ENCODE data around the gene IRF9.

Gene IRF9, protein sequence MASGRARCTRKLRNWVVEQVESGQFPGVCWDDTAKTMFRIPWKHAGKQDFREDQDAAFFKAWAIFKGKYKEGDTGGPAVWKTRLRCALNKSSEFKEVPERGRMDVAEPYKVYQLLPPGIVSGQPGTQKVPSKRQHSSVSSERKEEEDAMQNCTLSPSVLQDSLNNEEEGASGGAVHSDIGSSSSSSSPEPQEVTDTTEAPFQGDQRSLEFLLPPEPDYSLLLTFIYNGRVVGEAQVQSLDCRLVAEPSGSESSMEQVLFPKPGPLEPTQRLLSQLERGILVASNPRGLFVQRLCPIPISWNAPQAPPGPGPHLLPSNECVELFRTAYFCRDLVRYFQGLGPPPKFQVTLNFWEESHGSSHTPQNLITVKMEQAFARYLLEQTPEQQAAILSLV
- 60.8 to 78.8 reads per million in 2 donors for total RNA-seq

DNA sequence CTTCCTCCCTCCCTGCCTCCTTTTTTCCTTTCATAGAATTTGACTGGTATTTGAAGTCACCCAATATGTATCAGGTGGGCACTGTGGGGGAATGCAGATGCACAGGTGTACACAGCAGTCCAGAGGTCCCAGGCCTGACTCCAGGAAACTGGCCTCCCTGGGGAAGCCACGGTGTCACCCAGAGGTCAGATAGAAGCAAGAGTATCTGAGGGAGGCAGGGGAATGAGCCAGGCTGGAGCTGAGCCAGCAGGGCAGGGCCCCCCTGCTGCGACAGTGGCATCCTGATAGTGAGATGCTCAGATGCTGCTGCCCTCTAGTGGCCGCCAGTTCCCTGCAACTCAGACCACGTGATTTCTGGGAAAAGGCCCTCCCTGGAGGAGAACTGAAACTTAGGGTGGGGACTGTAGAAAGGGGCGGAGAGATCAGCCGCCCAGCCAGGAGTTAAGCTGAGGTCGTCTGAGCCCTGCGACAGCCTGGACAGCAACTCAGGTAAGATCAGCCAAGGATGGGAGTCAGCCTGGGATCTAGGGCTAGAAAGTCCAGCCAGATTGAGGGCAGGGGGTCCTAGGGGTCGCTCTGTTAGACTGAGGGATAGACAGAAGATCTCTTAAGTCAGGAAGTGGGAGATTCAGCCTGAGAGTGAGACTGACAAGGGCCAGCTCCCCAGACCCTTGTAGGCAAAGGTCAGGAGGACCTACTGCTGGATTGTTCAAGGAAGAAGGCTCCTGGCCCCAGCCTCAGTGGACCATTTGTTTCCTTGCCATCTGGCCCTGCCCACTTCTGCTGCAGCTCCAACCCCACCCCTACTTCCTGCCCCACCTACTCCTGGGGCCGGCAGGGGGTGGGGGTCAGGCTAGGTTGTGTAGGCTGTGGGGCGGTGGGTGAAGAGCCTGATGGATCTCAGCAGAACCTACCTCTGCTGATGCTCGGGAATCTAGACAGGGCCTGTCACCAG is at the start of gene IRF9:
TSS of gene IRF9 (plus strand) at position 416 of the 955 bp plus-strand sequence. CDS start 880 bp downstream, outside the sequence.
- DNase-seq: peak; percentile 90 to 98 (median 93)

DNA sequence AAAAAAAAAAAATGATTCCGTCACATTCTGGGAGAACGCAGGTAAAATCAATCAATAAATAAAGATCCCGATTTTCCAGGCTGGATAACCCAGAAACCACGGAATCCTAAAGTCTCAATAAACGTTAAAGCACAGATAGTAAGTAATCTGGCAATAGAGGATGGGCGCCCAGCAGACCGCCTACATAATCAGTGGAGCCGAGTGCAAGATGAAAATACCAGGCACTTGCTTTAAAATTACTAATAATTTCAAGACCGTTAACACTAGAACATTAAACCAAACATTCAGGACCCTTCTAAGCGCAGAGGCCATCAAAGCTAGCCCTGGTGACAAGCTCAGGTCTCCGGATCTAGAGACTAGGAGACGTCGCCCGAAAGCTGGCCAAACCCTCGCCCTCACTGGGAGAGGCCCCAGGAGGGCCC is 47.7 kb upstream of the IRF9 start:
- peak in 1 of 5 experiments; percentile 46 for DNase-seq

DNA sequence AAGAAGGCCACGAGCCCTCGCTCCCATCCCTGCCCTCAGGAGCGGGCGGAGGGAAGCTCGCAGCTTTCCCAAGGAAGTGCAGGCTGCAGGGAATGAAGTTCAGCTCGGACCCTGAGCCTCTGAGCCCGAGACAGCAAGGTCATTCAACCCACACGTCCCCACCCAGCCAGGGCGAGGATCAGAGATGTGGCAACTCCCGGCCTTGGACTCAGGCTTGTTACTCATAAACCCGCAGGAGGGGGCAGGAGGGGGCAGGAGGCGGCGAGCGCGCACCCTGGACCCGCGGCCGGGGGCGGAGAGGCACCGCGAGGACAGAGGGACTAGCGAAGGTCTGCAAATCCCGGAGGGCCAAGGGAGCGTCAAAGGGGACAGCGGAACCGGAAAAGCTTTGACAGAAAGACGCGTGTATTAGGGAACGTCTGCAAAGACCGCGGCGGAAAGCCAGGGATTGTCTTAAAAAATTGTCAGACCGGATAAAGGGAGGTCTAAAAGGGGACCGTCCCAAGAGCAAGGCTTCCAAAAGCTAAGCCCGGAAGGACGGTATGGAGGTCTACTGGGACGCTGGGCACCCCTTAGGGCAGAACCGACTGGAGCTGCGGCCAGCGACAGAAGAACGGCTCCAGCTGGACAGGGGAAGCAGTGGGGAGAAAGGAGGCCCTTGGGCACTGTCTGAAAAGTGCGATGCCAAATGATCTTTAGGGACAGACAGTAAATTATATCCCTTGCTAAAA is 47.1 kb upstream of the IRF9 start:
- peak; percentile 37 to 91 (median 70) for DNase-seq

DNA sequence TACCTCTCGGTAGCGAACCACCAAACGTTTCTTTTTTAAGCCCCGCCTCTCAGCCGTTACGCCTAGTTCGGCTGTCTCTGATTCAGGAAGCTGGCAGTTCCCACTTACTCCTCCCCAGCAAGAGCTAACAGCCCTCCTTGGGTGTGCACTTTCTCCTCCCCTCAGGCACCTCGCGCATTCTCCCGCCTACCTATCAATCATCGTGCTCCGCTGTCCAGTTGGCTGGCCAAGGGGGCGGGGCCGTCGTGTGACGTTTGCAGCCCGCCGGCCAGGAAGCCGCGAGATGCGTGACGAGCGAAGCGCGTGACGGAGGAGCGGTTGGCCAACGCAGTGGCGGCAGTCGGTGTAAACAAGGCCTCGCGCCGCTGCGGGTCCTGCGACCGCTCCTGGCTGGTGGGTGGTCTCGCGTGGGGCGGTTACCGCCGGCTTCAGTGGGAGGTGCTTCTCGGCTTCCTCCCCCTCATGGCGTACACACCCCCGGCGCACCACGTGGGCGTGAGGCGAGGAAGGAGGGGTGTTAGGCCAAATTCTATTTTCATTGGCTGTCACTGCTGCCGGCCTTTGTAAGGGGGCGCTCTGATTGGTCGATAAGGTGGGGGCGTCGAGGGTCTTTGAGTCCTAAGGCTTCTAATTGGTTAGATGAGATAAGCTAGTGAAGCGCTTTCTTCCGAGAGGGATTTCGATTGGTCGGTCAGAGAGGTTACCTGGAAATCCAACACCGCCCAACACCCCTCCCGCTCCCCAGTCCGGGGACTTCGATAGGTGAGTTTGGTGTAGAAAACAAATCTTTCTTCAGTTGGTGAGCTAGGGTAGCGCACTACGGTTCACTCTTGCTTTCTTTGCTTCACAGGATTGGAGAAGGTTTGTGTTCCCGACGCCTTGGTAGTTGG is 46.3 kb upstream of the IRF9 start, which contains the start of the genes DCAF11 and NRL:
TSS of gene DCAF11 (plus strand) at position 246 of the 890 bp plus-strand sequence. CDS start 818 bp downstream, outside the sequence.
TSS of gene NRL (minus strand) at position 418 of the 890 bp plus-strand sequence. CDS start 32,101 bp downstream, outside the sequence.
- DNase-seq: peak; percentile 94 to 100 (median 98)

DNA sequence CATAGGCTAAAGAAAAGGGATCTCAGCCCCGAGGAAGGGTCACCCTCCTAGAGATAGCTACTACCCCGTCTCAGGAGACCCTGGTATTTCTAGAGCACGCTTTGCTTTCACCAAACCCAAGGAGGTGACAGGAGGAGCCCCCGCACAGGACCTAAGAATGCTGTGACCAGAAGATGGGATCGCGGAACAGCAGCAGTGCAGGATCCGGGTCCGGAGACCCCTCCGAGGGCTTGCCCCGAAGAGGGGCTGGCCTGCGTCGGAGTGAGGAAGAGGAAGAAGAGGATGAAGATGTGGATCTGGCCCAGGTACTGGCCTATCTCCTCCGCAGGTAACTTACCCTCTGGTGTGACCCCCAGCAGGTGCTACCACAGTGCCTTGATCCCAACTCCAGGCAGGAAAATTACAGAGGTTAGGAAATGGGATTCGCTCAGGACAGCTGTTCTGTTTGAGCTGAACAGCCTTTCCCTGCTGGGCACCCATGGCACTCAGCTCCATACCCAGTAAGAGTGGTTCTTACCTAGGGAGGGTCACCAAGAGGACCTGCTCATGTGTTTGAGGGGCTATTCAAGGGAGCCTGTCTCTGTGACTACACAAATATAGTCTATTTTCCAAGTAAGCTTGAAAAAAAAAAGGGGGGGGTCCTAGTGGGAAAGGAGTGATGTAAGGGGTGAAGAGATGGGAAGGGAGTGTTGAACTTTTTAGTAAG is 45.5 kb upstream of the IRF9 start:
- DNase-seq: peak in 1 of 5 experiments; percentile 22

DNA sequence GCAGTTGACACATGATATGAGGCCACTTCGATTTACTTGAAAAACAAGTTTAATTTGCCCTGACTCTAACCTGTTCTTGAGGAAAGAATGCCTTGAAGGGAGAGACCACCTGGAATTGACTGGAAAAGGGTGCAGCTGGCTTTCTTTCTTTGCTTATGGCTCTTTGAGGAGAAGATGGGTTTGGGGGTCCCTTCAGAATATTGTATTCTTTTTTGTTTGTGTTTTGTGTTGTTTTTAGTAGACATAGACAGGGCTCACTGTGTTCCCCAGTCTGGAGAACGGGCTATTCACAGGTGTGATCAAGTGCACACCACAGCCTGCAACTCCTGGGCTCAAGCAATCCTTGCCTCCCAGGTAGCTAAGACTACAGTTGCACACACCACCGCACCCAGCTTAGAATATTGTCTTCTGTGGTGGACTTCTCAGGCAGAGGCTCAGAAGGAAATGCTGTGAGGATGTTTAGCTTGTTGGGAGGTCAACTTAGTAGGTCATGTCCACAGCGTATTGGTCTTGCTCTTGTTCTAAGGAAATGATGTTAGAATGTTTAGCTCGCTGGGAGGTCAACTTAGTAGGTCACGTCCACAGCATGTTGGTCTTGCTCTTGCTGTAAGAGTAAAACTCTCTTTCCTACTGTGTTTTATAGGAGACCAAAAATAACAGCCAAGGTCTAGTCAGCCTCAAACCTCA is 44.8 kb upstream of the IRF9 start:
- no peak for DNase-seq

DNA sequence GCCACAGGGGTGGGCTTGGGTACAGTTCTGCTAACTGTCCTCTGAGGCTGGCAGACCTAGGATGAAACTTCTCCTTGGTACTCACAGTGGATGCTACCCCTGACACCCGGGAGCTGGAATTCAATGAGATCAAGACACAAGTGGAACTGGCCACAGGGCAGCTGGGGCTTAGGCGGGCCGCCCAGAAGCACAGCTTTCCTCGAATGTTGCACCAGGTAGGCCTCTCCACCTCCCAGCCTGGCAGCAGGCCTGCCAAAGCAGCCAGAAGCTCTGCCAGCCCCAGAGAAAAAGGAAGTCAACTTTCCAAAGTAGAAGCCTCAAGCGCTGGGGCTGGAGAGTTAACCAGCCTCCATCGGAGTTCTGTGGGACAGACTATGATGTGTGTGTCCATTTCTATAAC is 43.9 kb upstream of the IRF9 start:
- no peak for DNase-seq

DNA sequence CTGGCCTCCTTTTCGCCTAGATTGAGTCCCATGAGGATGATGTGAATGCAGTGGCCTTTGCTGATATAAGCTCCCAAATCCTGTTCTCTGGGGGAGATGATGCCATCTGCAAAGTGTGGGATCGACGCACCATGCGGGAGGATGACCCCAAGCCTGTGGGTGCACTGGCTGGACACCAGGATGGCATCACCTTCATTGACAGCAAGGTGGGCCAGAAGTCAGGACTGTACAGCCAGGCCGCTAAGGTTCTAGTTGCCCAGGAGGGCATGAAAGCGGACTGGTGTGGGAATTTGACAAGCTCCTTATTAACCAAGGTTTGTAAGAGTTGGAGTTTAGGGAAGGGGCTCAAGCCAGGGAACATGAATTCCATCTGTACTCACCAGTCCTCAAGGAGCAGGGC is 41.4 kb upstream of the IRF9 start:
- DNase-seq: no peak

DNA sequence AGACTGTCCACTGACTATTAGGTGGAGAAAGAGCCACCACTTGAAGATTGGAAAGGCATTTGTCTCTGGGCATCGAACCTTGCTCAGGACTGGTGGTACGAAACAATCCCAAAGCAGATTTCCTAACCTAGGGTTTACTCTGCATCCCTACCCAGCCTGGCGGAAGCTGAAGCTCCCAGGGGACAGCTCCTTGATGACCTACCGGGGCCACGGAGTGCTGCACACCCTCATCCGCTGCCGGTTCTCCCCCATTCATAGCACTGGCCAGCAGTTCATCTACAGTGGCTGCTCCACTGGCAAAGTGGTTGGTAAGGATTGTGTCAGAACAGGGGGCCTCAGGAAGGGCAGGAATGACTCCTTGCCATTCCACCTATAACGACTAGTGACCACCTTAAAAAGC is 39.9 kb upstream of the IRF9 start:
- no peak for DNase-seq

DNA sequence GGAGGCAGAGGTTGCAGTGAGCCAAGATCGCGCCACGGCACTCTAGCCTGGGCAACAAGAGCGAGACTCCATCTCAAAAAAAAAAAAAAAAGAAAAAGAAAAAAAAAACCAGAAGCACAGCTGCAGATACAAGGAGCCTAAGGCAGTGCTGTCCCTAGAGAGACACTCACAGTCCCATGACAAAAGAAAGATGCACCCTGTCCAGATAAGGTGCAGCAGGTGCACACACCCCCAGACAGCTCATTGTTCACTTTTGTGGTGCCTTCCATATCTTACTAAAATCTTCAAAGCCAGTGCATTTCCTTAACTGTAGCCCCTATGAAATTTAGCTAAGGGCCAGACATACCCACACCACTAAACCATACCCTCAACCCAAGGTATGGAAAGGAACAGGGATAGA is 38.6 kb upstream of the IRF9 start:
- no peak for DNase-seq

DNA sequence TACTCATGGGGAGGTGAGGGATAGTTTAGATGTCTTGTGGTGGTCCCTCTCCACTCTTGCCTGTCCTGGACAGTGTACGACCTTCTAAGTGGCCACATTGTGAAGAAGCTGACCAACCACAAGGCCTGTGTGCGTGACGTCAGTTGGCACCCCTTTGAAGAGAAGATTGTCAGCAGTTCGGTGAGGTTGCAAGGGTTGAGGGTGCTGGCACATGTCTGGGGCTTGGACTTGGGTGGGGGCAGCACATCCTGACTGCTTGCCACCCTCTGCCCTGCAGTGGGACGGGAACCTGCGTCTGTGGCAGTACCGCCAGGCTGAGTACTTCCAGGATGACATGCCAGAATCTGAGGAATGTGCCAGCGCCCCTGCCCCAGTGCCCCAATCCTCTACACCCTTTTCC is 38.2 kb upstream of the IRF9 start:
- DNase-seq: no peak

DNA sequence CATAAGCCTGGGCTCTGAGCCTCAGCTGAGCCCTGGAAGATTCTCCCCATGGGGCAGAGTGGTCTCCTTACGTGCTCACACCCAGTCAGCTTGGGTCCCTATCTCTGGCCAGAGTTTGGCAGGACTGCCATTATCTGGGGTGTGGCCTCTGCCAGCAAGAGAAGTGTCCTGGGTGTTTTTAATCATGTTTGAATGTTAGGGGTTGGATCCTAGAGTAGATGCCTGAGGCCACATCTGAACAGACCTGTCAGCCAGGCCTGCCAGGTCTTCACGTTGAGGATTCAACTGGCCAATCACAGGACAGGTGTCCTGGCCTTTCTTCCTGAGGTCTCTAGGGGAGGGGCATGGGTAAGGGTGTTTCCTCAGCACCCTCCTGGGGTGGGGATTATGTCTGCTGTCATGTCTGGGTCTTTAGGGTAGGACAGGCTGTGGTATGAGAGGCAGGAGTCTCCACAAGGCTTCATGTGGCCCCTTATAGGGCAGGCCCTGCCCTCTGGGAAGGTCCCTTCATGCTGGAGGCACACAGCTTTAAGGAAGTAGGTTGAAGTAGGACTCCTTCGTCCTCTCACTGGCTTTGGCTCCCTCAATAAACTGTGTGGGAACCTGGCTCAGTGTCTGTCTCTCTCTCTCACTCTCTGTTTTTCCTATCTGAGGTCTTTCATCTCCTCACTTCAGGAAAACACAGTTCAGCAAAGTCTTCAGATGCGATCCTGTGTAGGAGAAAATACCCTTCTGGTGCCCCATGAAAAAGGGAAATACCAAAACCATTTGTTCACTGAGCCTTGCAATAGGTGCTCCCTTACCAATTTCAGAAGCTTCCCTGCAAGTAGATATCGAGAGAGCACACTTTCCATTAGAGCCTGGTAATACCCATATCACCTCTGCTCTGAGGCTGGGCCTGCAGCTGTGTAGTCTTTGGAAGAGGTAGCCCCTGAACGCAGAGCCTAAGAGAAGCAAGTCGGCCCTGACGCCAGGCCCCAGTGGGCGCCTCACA is 37.3 kb upstream of the IRF9 start:
- DNase-seq: no peak

DNA sequence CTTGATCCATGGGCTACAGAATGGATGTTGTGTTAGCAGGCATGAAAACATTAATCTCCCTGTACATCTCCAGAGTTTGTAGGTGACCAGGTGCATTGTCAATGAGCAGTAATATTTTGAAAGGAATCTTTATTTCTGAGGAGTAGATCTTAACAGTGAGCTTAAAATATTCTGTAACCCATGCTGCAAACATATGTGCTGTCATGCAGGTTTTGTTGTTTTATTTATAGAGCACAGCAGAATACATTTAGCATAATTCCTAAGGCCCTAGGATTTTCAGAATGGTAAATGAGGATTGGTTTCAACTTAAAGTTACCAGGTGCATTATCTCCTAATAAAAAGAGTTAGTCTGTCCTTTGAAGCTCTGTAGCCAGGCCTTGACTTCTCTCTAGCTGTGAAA is 34.1 kb upstream of the IRF9 start:
- DNase-seq: no peak

DNA sequence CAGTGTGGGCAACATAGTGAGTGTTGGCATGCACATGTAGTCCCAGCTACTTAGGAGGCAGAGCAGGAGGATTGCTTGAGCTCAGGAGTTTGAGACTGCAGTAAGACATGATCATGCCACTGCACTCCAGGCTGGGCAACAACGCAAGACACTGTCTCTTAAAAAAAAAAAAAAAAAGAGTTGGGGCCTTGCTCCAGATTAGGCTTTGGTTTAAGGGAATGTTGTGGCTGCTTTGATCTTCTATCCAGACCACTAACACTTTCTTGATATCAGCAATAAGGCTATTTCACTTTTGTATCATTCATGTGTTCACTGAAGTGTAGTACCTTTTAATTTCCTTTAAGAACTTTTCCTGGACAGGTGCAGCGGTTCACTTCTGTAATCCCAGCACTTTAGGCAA is 33.4 kb upstream of the IRF9 start:
- DNase-seq: no peak

DNA sequence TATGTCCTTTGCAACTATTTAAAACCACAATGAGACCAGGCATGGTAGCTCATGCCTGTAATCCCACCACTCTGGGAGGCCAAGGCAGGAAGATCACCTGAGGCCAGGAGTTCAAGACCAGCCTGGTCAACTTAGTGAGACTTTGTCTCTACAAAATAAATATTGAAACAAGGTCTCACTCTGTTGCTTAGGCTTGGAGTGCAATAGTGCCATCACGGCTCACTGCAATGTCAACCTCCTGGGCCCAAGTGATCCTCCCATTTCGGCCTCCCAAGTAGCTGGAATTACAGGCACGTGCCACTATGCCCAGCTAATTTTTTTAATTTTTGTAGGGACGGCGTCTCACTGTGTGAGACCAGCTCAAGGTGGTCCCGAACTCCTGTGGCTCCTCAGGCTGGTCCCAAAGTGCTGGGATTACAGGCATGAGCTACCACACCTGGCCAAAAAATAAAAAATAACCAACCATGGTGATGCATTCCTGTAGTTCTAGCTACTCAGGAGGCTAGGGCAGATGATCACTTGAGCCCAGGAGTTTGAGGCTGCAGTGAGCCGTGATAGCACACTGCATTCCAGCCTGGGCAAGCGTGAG is 31.6 kb upstream of the IRF9 start:
- no peak for DNase-seq

DNA sequence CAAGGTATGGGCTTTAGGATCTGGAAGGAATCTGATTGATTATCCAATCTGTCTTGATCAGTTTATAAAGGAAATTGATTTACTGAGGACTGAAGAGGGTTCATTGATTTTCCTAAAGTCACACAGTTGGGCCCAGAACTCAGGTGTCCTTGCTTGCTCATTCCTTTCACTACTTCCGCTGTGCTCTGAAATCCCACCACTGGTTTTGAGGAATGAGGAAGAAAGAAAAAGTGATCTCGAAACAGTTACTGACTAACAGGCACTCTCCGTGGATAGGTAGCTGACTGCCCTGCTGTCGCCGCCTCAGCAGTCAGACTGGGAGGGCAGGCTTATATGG is 30.7 kb upstream of the IRF9 start, which contains the start of gene FITM1:
TSS of gene FITM1 (plus strand) at position 280 of the 337 bp plus-strand sequence. CDS start 905 bp downstream, outside the sequence.
- no peak for DNase-seq

DNA sequence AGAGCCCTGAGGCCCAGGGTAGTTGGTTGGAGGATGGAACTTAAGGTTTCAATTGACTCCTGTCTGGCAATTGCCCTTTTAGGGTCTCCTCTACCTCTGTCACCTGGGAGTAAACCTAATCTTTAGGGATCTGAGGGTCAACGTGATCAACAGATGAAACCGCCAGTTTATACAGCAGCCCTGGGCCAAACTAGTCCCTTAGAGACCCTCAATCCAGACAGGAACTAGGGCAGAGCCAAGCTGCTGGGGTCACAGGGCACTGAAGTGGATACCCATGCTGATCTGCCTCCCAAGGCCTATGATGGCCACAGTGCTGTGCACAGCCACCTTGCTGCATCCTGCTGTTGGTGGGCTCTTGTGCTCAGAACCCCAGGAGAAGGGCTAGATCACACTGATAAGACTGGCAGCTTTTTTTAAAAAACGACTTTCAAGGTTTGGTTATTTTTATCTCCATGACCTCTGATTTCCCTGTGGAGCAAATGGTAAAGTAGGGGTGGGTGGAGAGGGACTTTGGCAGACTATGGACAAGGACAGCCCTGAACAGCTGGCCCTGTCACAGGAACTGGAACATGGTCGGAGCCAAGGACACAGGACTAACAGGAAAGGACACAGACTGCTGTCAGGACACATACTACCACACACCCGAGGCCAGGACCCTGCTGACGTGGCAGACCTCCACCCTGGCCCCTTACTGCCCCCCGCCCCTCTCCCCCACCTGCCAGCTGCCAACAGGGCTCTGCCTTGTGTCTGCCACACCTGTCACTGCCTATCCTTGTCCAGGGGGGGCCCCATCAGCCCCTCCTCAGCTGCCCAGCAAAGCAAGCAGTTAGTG is 30.1 kb upstream of the IRF9 start:
- no peak for DNase-seq

All from T-helper 2 cell (primary cell).